ENCODE results near the gene RAB31. TPM values are rescaled to one million over a fixed set of nuclear protein-coding genes. Genes with fewer than 3 reads are reported as not detected.
A peak's percentile ranks its signal among the peaks of the same experiment; 100 is the strongest.
"Not testable (repeated sequence)": the region's sequence is repeated elsewhere in the genome, so short reads cannot be mapped to it uniquely, and the experiment has no call there.

The RAB31 gene, protein sequence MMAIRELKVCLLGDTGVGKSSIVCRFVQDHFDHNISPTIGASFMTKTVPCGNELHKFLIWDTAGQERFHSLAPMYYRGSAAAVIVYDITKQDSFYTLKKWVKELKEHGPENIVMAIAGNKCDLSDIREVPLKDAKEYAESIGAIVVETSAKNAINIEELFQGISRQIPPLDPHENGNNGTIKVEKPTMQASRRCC
- 63.7 and 66.9 TPM in 2 replicates for total RNA-seq (2014; rRNA removed; shearing (Covaris generic))
- 13.3 and 15.5 TPM in 2 replicates for polyA plus RNA-seq (2014; cell fraction: nucleus; rRNA removed)

DNA sequence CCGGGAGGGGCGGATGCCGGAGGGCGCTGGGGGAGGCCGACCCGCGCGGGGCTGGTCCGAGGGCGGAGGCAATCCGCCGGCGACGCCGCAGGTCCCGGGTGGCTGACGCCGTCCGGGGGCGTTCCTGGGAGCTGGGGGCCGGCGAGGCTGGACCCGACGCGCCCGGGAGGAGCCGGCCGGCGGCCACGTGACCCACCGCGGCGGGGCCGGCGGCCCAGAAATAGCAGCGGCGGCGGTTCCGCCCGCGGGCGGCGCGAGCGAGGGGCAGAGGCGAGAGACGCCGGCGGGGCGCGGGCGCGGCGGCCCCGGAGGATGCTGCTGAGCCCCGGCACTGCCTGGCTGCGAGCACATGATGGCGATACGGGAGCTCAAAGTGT, at the start of gene RAB31:
Gene RAB31, plus strand, starts transcription at position 245 of the 377 bp plus-strand sequence. Its CDS starts 105 bp downstream, at position 350.
- DNase-seq (ENCODE audit: extremely low read depth, low read depth) = peak; percentile 41

DNA sequence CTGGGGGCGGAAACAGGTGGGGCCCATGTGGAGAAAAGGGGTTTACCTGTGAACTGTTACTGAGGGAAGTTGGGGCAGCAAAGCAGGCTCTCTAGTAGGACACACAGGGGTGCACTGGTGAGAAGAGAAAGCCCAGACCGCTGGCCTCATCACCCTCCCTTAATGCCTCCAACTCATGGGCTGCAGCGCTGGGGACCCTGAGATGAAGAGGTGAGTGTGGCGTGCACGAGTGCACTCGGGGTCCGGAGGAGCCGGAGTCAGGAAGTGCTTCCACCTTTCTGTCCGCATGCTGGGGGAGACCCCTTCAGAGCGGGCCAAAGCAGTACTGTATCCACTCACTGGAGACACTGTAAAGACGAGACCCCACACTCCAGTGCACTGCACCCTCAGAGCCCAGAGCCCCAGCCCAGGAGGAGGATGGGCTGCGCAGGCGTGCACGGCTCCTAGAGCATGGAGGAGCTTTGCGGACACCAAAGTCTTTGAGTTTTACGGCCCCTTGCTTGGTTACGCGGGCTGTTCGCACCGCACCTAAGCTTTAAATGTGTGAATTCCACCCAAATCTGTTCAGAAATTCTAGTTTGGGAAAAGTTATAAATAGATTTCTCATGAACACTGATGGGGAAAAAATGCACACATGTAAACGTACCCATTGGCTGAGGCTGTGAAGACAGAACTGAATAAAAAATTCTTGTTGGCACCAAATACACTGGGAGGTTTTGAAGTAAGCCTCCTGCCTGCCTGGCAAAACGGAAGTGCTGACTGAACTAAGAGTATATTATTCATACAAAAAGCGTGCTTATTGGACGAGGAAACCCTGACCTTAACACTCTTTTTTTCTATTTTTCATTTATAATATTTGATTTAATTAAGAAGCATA, 48.4 kb upstream of the RAB31 start:
- no peak for DNase-seq (ENCODE audit: extremely low read depth, low read depth)

DNA sequence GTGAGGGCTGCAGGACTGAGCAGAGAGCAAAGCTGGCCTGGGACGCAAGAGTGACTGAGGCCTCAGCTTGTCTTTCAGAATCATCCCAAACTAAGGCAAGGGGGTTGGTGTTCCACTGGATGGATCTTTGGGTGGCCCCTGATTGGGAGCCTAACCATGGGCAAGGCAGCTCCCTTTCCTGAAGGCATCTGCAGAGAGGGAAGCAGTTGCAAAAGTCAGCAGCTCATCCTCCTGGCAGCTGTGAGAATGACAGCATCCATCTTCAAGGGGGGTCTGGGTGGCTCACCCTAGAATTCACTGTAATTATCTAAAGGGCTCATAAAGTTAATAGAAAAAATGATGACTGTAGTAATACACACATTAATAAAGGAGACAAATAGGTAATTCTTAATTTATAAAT, 46.5 kb upstream of the RAB31 start:
- DNase-seq (ENCODE audit: extremely low read depth, low read depth) = no peak

DNA sequence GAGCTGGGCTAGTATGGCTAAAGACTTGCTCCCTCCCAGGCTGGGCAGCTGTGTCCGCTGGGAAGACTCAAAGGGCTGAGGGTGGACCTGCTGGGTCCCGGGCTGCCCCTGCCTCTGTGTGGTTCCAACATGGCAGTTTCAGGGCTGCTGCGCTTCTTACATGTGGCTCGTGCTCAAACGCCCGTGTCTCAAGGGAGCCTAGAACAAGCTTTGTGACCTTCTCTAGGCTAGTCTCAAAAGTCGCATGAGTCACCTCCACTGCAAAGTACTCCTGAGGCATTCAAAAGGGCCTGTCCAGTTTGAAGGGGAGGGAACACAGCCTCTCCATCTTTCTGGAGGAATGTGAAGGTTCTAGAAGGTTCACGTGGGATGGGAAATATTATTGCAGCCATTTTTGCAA, 44.7 kb upstream of the RAB31 start:
- no peak for DNase-seq (ENCODE audit: extremely low read depth, low read depth)

DNA sequence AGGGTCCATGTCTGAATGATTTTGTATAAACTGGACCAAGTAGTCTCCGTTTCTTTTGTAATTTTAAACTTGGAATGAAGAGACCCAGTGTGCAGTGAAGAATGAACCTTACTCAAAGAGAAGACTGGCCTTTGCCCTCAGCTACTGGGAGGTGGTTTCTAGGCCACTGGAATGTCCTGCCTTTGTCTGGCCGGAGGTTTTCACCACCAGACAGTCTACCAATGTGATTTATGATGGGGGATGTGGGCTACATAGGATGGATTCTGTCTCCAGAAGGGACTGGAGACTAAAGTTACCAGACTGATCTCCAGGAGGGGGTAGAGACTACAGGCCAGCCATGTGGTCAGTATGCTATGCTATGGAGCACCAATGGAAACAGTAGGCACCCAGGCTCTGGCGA, 42.8 kb upstream of the RAB31 start:
- no peak for DNase-seq (ENCODE audit: extremely low read depth, low read depth)

DNA sequence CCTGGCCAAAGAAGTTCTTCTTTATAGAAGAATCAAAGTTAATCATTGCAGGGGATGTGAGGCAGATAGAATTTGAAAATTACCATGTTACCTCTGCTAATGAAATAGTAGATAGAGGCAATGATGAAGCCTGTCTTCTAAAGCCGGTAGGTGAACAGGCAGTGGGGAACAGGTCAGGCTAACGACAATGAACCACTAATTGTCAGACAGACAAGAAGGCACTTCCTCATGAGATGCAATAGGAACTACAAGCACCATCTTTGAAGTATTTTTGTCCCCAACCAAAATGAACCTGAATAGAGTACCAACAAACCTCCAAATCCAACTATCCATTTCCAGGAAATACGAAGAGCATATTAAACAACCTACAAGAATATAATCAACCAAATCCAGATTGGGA, 41.6 kb upstream of the RAB31 start:
- no peak for DNase-seq (ENCODE audit: extremely low read depth, low read depth)

DNA sequence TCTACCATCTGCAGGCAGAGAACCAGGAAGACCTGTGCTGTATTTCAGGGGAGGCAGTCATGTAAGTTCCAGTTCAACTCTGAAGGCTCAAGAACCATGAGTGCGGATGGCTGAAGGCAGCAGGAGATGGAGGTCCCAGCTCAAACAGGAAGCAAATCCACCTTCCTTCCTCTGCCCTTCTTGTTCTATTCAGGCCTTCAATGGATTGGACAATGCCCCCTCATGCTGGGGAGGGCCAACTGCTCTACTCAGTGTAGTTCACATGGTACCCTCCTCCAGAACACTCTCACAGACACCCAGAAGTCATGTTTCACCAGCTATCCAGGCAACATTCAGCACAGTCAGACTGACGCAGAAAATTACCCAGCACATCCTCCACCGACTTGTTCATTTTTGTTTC, 39.1 kb upstream of the RAB31 start:
- no peak for DNase-seq (ENCODE audit: extremely low read depth, low read depth)

DNA sequence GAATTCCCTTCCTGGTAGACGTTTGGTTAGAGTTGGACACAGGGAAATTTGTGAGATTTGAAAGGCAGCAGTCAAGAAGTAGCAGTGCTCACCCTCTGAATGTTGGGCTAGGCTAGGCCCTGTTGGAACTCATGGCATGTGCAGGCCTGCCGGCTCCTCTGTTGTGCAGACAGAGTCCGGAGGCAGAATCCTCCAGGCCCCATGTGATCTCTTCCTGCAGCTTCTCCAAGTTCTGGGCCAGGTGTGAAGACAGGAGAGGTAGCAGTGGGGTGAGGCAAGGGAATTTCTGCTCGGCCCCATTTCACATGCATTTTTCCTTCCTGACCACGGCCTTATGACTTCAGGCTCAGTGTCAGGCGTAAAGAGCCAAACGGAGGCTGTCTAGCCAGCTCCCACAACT, 36.9 kb upstream of the RAB31 start:
- no peak for DNase-seq (ENCODE audit: extremely low read depth, low read depth)

DNA sequence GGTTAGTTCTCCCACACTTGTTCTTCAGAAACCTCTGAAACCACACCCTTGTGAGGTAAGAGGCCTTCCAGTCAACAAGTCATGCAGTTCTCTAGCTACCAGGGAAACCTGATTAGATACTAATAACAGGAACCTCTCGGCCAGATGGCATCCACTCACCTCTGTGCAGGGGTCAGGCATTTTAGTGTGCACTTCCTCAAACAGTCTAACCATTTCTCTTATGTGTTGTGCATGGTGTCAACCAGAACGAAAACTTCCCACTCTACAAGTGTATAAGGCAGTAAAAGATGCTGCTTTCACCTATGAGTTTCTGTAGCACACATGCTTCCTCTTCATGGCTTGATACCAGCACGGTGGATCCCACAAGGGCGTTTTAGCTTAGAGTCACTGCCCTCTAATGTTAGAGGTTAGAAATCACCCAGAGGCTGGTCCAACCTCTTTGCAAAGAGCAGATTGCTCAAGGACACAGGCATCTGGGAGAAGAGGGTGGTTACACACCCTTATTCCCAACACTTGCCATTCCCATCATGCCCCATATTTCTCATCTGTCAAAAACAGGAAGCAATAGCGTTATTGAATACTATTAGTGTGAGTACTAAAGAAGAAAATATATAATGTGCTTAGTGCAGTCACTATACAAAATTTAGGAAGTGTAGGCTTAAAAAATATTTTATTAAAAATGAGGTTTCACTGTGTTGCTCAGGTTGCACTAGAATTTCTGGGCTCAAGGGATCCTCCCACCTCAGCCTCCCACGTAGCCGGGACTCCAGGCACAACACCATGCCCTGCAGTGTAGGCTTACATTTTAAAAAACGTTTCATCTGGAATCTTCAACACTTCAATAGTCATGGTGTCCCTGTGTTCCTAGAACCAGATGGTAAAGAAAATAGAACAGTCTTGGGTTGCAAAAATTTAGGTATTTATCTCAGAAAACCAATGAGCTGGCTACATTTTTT, 34.5 kb upstream of the RAB31 start:
- DNase-seq (ENCODE audit: extremely low read depth, low read depth) = peak; percentile 67

DNA sequence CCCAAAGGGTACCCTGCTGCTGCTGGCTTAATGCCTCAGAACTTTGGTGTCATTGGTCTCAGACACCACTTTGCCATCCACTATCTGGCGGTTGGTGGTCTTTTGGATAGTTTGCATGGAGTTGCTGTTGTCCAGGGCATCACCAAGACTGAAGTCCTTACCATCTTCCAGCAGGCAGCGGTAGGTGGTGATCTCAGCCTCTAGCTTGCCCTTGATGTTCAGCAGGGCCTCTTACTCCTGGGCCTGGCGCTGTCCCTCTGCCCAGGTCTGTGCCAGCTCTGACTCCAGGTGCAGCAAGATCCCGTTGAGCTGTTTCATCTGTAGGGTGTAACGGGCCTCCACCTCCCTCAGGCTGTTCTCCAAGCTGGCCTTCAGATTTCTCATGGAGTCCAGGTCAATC, 29.9 kb upstream of the RAB31 start:
- not testable (repeated sequence) for DNase-seq (ENCODE audit: extremely low read depth, low read depth)

DNA sequence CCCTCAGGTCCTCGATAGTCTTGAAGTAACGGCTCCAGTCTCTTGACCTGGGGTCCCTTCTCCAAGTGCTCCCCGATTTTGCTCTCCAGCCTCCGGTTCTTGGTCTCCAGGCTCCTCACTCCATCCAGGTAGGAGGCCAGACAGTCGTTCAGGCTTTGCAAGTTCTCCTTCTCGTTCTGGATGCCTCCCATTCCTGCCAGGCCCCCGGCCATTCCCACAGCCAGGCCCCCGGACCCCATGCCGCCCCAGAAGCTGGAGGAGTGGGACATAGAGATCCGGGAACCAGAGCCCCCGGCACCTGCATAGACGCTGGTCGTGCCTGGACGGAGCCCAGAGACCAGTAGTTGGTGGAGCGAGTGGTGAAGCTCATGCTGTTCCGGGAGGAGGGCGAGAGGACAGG, 29.0 kb upstream of the RAB31 start:
- no peak for DNase-seq (ENCODE audit: extremely low read depth, low read depth)

DNA sequence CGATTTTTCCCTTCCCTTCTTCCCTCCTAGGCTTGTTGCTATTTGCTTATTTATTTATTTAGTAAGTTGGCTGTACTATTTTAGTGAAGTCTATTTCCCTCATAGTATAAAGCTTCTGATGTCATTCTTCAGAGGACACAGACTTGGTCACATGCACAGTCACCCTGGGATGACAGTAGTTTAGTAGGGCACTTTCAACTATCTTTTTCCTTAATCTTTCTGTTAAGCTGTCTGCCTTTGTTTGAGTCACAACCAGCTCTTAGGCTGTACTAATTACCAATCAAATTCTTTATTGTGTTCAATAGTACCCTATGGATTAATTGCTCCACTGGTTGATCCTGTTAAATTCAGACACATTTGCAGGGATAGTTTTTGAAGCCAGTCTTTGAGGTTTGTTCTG, 26.9 kb upstream of the RAB31 start:
- no peak for DNase-seq (ENCODE audit: extremely low read depth, low read depth)

DNA sequence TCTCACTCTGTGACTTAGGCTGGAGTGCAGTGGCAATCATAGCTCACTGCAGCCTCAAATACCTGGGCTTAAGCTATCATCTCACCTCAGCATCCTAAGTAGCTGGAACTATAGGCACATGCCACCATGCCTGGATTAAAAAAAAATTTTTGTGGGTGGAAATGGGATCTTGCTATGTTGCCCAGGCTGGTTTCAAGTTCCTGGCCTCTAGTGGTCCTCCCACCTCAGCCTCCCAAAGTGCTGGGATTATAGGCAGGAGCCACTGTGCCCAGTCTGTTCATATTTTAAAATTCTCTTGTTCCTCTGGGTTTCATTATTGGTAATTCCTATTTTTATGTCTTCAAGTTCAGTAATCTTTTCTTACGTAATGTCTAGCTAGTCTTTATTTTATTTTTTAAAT, 25.5 kb upstream of the RAB31 start:
- no peak for DNase-seq (ENCODE audit: extremely low read depth, low read depth)

DNA sequence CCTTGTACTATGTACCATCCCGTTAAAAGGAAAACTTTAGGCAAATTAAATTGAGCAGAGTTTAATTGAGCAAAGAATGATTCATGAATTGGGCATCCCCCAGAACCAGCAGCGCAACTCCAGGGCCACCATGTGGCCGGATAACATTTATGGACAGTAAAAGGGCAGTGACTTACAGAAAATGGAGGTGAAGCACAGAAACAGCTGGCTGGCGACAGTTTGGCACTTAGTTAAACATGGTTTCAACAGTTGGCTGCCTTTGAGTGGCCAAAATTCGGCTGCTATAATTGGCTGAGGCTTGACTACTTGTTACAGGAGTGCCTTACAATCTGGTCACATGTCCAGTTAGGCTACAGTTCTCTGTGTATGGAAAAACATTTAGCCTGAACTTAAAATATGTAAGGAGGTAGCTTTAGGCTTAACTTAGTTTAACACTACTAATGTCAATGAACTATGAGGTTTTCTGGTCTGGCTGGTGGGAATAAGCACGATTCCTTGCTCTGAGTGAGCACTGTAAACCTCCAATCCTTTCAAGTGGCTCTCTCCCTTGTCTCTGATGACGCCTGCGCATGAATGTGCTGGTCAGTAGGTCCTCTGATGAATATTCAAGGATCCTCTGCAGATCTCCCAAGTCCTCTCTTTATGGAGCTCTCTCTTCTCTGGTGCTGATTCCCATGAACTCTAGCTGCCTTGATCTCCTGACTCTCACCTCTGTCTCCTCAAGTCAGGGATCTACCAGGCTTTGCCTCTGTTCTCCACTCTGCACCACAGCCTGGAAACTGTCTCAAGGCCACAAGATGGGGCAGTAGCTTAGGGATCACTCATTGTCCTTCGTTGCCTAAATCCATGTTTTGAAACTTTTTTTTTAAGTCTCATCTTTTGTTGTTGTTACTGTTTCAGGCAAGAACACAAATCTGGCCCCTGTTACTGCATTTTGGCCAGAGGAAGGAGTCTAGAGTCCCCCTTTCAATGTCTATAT, 24.4 kb upstream of the RAB31 start:
- DNase-seq (ENCODE audit: extremely low read depth, low read depth) = peak; percentile 65

DNA sequence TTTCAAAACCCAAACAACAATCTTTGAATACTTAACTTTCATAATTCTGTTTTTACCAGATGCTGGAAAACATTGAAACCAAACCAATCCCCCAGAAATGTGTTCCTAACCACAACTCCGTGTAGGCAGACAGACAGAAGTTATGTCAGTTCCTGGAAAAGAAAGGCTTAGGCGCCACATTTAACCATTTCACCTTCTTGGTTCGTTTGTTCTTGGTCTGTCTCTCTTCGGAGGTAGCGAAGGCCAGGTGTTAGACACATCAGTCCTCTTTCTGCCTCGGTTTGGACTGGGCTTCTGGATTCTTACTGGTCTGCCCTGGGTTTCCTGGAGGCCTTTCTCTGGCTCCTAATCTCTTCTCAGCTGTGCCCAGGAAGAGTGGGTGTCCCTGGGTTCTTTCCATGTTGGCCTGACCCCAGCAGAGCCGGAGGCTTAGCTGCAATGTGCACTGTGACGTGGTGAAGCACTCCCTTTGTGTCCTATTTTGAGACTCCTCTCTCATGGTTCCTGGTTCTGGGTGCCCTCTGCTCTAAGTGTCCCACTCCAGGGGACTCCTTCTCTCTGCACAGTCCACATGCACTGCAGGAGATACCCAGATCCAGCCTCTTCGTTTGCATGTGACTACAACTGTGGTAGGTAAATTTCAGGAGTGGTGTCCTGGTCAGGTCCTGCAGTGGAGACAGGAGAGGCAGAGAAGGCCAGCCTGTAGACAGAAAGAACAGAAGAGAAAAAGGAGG, 23.1 kb upstream of the RAB31 start:
- no peak for DNase-seq (ENCODE audit: extremely low read depth, low read depth)

DNA sequence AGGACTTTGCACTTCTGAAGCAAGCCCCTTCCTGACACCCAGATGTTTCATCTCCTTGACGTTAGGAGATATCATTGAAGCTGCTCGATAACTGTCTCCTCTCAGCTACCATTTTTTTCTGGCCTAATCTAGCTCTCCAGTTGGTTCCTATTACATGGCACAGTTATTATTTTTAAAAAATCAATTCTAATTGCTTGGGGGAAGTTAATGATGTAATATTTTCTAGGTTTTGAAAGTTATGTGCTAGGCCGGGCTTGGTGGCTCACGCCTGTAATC, 22.5 kb upstream of the RAB31 start:
- DNase-seq (ENCODE audit: extremely low read depth, low read depth) = no peak

DNA sequence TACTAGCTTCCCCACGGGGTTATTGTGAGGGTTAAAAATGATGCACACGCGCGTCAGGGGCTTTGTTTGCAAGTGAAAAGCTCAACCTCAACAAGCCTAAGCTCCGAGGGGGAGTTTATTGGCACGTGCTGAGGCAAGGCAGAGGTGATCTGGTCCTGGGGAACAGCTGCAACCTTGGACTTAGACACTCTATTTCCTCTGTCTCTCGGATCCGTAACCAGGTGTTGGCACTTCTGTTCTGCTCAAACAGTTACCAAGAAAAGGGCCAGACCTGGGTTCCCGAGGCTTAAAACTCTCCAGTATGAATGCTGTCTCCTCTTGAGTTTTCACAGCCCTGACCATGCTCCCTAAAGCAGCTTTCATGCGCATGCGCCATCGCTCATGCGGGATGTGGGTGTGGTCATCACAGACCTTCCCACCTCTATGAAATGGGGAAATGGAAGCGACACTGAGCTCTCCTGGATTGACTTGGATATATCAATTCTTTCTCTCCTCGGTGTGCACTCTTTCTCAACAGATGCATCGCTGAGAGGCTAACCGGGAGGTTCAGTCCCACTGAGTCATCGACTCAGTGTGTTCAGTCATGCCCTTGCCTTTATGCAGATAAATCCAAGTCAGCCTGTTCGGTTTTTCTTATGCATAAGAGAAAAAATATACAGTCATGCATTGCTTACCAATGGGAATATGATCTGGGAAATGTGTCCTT, 19.9 kb upstream of the RAB31 start:
- DNase-seq (ENCODE audit: extremely low read depth, low read depth) = no peak

DNA sequence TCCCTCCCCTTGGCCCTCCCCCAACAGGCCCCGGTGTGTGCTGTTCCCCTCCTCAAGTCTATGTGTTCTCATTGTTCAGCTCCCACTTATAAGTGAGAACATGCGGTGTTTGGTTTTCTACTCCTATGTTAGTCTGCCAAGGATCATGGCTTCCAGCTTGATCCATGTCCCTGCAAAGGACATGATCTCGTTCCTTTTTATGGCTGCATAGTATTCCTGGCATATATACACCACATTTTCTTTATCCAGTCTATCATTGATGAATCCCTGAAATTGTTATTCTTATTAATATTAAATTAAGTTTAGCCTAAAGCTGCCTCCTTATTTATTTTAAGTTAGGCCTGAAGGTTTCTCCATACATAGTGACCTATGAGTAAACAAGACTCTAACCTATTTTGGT, 18.8 kb upstream of the RAB31 start:
- no peak for DNase-seq (ENCODE audit: extremely low read depth, low read depth)
